Fibroblast of the conjunctiva (primary cell): ENCODE measurements around the gene MICAL3.
"Not testable (repeated sequence)": the region's sequence is repeated elsewhere in the genome, so short reads cannot be mapped to it uniquely, and the experiment has no call there.

Source experiments
- DNase-seq: peaks from one replicate; pipeline ENCODE4 v3.0.0-alpha.2; 2010; ENCODE audit warnings: low read depth

The MICAL3 gene

DNA sequence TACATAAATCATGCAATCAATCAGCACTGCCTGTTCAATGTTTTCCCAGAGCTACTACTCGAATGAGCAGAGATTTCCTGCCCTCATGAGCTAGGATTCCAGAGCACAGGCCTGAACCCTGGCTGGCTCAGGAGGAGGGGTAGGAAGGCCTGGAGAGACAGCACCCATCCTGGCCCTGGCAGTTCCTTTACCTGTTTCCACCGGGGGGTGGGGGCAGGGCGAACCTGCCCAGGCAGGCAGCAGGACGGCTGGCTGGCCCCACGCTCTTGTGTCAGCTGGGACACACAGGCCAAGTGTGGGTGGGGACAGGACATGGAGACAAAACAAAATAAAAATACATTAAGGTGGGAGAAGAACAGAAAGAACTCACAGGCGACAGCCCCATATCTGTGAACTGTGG lies 140.3 kb downstream of the MICAL3 start:
- no peak for DNase-seq

DNA sequence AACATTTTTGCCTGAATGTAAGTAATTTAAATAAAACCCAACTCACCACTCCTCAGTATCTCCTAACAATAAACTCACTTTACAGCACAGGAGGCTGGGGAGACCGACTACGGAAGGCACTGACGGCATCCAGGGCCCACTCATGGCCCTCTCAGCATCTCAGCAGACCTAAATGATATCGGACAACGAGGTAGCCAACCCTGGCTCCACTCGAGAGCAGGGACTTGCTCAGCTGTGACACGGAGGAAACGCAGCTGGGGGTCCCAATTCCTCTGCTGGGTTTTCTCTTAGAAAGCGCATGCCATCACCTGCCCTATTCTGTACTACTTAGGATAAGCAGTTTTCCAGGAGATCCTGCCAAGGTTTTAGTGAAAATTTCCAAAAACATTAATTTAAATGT lies 141.0 kb downstream of the MICAL3 start:
- no peak for DNase-seq

DNA sequence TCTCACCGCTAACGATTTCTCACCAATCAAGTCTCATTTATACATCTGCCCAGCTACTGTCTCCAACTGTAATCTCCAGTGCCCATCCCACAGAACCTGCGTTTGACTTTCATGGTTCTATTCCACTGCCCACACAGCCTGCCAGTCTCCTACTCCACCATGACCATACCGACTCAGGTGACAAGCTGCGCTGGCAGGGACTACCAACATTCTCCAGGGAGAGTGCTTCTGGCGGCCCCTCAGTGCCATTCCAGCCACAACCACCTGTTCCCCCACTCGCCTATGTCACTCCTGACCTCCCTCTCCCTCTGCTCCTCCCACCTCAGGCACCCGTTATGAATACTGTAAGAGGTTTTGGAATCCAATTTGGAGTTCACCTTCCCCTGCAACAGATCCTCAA lies 141.6 kb downstream of the MICAL3 start:
- no peak for DNase-seq

DNA sequence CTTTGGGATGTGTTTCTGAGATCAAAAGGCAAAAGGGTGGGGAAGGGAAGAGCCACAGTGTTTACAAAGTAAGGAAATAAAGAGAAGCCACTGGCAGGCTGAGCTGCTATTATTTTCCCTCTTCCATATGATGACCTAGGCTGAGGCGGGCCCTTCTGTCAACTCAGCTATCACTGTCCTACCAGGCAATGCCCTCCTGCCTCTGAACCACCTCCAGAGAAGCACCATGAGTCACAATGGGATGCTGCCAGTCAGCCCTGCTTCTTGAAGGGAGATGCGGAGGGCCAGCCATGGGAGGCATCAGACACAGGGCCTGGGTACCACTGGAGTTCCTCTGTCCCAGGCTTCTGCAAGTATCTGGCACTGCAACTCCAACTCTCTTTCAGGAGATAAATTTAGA lies 142.2 kb downstream of the MICAL3 start:
- DNase-seq, result no peak

DNA sequence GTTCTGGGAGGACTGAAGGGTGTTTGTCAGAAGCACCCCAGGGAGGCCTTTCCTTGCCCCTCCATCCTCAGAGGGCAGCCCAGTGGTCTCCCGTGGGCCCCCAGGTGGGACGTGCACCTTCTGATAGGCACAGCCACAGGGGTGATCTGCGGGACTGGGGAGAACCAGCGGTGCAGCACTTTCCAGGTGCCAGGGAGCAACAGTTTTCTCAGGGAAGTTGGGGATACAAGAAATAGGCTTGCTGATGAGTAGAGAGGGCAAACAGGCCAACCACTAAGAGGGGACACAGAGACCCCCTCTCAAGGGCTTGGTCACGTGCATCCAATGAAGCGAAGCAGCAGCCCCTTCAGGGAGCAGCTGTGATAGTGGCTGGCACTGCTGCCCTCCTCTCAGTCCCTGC lies 143.0 kb downstream of the MICAL3 start:
- DNase-seq, result no peak

DNA sequence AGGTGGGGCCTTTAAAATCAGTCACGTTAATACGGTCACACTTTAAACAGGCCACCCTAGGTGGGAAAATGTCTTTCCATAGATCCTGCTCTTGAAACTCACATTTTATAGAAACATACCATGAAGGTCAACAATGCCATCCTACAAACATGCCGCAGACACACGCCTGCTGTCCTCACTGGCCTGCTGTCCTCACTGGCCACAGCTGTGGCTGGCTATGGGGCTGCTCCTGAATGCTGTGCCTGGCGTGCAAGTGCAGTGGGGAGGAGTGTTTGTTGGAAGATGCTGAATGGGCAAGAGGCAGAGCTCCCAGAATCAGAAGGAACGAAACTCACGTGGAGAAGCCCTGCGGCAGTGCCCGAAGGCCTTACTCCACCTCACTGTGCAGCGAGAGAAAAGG lies 143.9 kb downstream of the MICAL3 start:
- DNase-seq, result no peak

DNA sequence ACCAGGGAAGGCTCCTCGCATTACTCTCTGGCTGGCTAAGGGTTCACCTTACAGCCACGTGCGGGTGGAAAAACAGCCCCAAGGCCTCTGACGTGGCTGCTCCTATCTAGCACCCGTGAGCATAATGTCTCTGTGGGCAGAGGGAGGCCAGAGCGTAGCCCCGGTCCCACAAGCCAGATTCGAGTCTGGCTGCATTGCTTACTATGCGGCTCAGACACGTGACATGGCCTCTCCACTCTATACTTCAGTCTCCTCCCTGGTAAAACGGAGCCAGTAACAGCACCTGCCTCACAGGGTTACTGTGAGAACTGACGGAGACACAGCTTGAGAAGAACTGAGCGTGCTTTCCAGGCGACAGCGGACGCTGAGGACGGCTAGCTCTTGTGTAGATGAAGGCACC lies 144.3 kb downstream of the MICAL3 start:
- no peak for DNase-seq

DNA sequence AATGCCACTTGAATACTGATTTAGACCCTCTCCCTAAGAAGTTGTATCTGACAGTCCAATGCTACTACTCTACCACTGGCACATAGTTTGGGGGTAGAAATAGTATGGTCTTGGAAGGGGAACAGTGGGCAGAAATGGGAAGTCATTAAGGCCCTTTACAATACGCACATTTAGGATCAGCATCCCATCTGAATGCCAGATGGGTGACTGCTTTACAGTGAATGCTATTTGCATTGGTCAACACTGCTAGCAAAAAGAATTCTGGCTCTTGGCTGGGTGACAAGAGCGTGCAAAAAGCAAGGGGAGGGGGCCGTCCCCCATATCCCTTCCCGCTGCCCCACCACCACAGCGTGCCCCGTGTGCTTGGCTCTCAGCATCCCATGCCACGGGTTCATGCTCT lies 145.4 kb downstream of the MICAL3 start:
- DNase-seq, result no peak

DNA sequence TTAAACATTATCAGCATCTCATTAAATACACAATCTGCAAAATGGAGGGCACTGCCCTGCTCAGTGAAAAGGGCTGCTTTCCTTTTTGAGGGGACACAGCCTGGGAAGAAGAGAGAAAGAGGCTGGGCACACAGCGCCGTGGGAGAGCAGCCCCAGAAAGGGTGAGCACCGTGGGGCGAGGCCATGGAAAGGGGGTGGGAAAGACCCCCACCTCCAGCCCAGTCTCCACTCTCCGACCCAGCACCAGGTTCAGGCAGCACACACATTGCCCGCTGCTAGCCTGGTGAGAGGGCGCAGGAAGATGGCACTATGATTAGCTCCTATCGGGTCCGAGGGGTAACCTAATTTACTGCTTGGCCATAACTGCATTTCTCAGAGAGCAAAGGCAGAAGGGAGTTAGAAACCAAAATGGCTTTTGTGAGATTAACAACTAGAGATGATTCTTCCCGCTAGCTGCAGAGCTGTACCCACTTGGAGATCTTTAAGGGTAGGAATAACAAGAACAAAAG lies 146.1 kb downstream of the MICAL3 start:
- DNase-seq, result no peak

DNA sequence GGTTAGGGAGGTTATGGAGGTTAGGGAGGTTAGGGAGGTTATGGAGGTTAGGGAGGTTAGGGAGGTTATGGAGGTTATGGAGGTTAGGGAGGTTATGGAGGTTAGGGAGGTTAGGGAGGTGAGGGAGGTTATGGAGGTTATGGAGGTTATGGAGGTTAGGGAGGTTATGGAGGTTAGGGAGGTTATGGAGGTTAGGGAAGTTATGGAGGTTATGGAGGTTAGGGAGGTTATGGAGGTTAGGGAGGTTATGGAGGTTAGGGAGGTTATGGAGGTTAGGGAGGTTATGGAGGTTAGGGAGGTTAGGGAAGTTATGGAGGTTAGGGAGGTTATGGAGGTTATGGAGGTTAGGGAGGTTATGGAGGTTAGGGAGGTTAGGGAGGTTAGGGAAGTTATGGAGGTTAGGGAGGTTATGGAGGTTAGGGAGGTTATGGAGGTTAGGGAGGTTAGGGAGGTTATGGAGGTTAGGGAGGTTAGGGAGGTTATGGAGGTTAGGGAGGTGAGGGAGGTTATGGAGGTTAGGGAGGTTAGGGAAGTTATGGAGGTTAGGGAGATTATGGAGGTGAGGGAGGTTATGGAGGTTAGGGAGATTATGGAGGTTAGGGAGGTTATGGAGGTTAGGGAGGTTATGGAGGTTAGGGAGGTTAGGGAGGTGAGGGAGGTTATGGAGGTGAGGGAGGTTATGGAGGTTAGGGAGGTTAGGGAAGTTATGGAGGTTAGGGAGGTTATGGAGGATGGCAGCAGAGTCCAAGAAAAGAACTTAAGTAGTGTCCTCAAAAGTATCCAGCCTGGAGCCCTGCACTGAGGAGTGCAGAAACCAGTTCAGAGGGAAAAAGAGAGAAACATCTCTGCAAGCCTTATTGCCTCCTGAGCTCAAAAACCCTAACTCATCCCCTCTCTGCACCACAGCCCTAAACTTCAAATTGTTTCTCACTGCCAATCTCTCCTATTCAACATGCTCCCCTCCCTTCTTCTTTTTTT lies 147.2 kb downstream of the MICAL3 start:
- not testable (repeated sequence) for DNase-seq

DNA sequence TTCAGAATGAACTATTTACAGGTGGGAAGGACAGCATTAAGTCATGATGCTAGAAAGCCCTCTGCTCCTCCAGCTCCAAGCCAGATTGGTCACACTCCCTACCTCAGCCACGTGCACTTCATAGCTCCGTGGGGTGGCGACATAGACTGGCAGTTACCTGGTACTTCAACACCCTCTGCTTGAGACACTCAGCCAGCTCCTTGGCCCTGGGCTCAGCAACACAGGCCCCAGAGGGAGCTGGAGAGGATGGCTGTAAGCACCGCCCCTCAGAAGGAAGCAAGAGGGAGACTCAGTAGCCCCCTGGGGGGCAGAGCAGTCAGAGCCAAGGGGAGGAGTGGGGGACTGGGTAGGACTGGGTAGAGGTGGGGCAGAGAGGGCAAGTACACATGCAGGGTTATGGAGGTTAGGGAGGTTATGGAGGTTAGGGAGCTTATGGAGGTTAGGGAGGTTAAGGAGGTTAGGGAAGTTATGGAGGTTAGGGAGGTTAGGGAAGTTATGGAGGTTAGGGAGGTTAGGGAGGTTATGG lies 148.0 kb downstream of the MICAL3 start:
- no peak for DNase-seq

DNA sequence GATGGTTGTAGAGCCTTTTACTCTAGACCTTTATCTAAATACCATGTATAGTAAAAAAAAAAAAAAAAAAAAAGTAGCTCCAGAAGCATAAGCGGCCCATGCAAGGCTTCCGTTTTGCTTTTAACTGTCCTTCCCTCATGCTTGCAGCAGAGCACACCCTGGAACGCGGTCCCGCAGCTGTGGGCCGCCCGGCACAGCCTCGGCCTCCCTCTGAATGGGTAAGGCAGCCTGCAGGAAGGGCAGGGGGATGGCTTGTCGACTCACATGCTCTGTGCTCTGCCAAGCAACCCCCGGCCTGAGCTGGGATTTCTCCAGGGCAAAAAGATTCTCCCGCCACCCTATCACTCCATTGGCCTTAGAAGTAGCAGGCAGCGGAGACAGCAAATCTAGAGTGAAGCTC lies 148.7 kb downstream of the MICAL3 start:
- DNase-seq, result no peak

DNA sequence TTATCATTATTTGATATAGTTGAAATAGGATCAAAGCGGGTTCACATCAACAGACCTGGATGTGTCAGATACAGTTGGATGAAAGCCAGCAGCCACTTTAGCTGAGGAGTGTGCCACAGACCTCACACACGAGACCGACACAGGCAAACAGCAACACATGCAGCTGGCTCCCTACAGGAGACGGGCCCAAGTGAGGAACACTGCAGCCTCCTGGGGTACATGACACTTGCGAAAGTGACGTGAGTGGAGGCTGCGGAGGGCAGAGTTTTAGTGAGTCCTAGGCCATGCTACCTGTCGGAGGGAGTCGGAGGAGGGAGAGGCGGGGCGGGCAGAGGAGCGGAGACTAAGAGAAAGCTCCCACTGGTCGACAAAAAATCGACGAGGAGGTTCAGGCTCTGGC lies 149.2 kb downstream of the MICAL3 start:
- DNase-seq, result no peak

DNA sequence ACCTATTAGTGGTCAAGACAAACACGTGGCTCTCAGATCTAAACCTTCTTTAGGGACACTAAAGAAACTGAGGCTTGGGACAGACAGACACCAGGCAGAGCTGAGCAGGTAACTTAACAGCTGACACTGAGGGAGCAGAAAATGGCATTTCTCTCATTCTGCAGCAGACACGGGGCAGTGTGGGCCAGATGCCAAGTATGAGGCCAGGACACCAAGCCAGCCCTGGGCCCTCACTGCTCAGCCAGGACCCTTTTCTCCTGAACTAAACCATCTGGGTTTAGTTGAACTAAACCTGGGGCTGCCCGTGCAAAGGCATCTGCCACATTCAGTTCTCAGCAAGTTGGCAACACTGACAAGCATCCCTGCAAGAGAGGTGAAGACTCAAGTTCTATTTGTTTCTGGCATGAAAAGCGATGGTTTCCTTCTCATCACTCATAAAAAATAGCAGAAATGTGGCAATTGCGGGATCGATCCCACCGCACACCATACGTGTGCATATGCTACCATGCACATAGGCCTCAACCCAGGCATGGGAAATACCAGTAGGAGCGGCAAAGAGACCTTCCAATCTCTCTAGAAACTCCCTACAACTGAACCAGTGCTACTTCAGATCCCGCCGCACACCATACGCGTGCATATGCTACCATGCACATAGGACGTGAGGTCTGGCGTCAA lies 150.0 kb downstream of the MICAL3 start:
- DNase-seq, result no peak

DNA sequence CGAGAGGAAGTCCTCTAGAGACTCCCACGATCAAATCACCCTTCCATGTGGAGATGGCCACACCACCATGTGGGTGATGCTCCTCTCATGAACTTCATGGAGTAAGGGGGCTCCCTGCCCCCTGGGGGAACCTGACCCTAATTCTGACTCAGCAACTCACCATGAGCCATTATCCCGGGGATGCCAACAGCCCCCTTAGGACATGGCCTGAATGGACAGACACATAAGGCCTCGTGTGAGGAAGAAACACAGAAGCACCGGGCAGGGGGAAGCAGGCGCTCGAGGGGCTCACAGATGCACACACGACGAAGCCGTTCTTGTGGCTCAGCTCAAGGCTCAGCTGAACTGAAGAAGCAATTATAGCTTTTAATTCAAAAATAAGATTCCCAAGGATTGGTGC lies 150.6 kb downstream of the MICAL3 start:
- no peak for DNase-seq

DNA sequence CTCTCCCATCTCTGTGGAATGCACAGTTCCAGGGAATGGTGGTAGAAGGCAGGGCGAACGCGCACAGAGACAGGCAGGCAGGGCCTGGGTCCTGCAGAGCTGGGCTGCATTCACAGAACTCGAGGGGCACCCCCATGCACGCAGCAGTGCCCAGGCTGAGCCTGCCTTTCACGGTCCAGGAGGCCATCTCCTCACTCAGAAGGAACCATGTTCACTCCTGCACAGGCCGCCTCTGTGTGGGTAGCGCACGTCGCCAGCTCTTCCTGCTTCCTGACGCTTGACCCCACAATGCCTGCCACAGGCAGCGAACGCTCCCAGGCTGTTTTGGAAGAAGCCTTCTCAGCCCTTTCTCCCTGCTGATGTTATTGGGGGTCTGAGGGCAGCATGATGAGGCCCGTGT lies 151.2 kb downstream of the MICAL3 start:
- DNase-seq, result no peak

DNA sequence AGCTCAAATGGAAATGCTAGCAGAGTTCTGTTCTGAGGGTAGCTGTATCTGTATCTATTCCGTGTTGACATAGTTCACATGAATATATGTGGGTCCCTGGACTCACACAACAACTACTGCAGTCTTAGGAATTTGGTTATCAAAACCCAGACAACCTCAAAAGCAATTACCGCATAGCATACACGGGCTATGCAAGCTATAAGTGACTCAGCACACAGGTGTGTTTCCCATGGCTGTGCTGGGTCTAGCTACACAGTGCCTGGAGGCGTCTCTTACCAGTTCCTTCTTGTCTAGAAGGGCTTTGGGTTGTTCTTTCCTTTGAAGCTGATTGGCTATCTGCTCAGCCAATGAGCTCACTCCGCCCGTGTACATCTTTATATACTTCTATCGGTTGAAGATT lies 151.9 kb downstream of the MICAL3 start:
- no peak for DNase-seq

DNA sequence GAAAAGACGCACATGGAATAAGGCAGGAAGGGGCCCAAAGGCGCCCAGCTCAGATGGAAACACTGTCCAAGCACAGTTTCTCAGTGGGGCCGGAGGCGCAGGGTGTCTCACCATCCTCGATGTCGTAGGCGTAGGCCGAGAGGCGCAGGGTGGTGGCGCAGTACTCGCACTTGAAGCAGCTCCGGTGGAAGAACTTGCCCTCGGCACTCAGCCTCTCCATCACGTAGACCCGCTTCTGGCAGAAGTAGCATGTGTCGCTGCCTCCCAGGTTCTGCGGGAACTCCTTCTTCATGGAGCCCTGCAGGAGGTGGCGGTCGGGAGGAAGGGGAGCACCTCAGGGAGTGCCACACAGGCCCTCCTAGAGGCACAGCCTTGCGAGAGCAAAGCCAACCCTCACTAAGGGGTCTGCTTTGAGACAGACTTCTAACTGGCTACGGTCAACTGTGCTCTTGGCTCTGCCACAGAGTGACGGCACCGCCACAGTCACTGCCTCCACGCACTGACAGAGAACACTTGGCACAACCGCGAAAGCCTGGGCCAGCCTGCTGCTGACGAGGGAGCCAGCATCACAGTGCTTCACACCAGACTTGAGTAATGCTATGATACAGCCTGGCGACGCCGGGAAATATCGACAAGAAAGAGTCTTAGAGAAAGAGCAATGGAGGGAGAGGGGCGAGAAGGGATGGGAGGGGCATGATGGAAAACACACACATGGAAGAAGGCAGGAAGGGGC lies 152.5 kb downstream of the MICAL3 start:
- DNase-seq, result no peak

DNA sequence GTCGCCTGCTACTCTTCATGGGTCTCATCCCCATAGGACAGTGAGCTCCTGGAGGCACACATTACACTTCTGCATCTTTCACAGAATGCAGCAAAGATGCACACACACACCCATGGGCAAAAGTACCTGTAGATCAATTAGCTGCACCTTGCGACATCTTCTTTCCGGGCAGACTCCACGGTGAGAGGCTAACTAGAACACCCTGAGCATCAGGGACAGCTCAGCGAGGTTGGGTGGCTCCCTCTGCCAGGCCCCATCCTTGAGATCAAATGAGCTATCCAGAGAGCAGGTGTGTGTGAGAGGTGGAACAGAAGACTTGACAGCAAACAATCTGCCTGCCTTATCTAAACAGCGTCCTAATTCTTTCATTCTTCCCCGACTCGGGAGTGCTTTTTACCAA lies 154.0 kb downstream of the MICAL3 start:
- DNase-seq, result no peak

DNA sequence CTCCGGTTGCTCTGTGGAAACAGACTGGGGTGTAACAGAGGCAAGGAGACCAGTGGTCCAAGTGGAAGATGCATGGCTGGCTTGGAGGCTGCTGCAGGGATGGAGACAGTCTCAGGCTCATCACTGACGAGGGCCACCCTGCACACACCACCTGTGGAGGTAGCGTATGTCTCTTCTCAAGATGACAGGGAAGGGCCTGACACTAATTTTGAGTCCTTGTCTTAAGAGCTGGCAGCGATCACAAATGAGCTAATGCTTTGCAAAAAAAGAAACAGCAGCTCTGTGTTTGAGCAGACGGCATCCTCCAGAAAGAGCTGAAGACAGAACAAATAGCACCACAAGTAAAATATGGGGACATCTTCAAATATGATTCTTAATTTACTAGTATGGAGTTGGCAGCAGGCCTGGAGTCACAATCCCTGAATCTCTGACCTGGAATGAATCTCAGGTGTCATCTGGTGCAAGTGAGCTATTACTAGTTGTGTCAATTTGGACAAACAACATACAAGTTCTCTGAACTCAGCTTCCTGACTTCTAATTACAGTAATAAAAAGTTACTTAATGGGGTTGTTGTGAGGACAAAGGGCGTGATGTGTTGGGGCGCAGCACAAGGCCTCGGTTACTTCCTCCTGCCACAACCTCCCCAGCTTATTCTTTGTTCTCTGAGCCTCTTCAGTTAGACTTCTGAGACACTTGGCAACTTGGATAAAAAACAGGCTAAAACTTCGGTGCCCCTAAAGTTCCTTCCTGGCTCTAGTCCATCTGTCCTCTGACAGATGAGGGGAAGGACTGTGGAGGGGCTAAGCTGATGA lies 154.9 kb downstream of the MICAL3 start:
- DNase-seq, result no peak

DNA sequence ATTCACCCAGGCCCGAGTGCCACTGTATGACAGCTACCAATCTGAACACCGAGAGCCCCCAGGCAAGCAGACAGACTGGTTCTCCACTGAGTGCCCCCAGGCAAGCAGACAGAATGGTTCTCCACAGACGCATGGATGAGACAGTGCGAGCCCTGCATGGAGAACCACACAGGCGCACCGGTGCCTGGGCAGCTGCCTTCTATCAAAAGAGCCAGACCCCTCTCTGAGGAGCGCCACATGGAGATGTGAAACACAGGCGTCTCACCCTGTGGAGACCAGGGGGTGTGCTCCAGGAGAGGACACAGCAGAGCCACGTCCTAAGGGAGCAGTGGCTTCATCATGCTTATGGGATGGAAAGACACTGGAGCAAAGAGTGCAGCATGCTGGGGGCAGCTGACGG lies 155.6 kb downstream of the MICAL3 start:
- no peak for DNase-seq
